HEK293 (cell line): ENCODE data around the gene MASP1.

ENCODE experiments used
- CTCF ChIA-PET: fragments of 350-600 bp; formaldehyde crosslinking; extraction: SDS; loops from one replicate; lab custom pipeline; 2021; ENCODE audit warnings: antibody characterized with exemption; lab: Yijun Ruan, JAX
- POLR2A ChIA-PET: fragments of 300-600 bp; formaldehyde crosslinking; extraction: SDS; loops from one replicate; lab custom pipeline; 2020; ENCODE audit warnings: antibody characterized with exemption, inconsistent platforms; lab: Yijun Ruan, JAX
- H3K27ac ChIP-seq: fragments of 200-500 bp; sonication (Bioruptor generic); 2 replicates; pipeline ENCODE4 v1.5.1; 2014; ENCODE audit warnings: low read depth, low read length, control low read depth, inconsistent platforms; ENCODE audit errors: extremely low read depth
- H3K36me3 ChIP-seq, 2 experiments: fragments of 200-500 bp in 1 of 2; sonication (Bioruptor generic) in 1 of 2; 1 replicate in 1 of 2; 2 replicates in 1 of 2; pipeline ENCODE4 v1.5.1; 2014 to 2017; ENCODE audit warnings: inconsistent platforms in 2 of 2, low read length in 2 of 2; ENCODE audit not compliant: control insufficient read depth in 2 of 2, insufficient read depth in 1 of 2
- H3K4me1 ChIP-seq: fragments of 200-500 bp; sonication (Bioruptor generic); 2 replicates; pipeline ENCODE4 v1.5.1; 2014; ENCODE audit warnings: mild to moderate bottlenecking, low read length, inconsistent platforms; ENCODE audit not compliant: control insufficient read depth, insufficient read depth
- H3K4me3 ChIP-seq: 2 replicates; pipeline ENCODE4 v1.5.1; 2011; ENCODE audit warnings: low read depth, mild to moderate bottlenecking, control low read depth, low read length, moderate library complexity
- H3K9me3 ChIP-seq: fragments of 200-500 bp; sonication (Bioruptor generic); 2 replicates; pipeline ENCODE4 v1.5.1; 2014; ENCODE audit warnings: low read depth, low read length, inconsistent platforms; ENCODE audit not compliant: control insufficient read depth, insufficient read depth
- BCL6B ChIP-seq: fragments of 450-650 bp; formaldehyde crosslinking; IDR thresholded peaks from 2 replicates; pipeline ENCODE4 v1.5.1; 2017; ENCODE audit warnings: missing biosample characterization, missing genetic modification characterization
- KLF10 ChIP-seq: fragments of 450-650 bp; IDR thresholded peaks from 2 replicates; pipeline ENCODE4 v1.5.1; 2018; ENCODE audit warnings: missing biosample characterization, mild to moderate bottlenecking, missing genetic modification characterization
- KLF7 ChIP-seq: fragments of 450-650 bp; formaldehyde crosslinking; IDR thresholded peaks from 2 replicates; pipeline ENCODE4 v1.5.1; 2016; ENCODE audit warnings: missing biosample characterization, missing genetic modification characterization, borderline replicate concordance
- SALL2 ChIP-seq: fragments of 450-650 bp; formaldehyde crosslinking; IDR thresholded peaks from 2 replicates; pipeline ENCODE4 v1.5.0; 2017; ENCODE audit warnings: missing biosample characterization, mild to moderate bottlenecking, missing genetic modification characterization, borderline replicate concordance
- SETDB1 ChIP-seq: IDR thresholded peaks from one replicate; pipeline ENCODE4 v1.6.1; 2017; ENCODE audit warnings: mild to moderate bottlenecking, low read length, moderate library complexity, mixed read lengths; ENCODE audit not compliant: insufficient read length
- YY1 ChIP-seq: fragments of 450-650 bp; formaldehyde crosslinking; IDR thresholded peaks from 2 replicates; pipeline ENCODE4 v1.5.1; 2018; ENCODE audit warnings: missing biosample characterization, missing genetic modification characterization
- ZBTB8A ChIP-seq: fragments of 450-650 bp; formaldehyde crosslinking; IDR thresholded peaks from 2 replicates; pipeline ENCODE4 v1.5.1; 2016; ENCODE audit warnings: missing biosample characterization, missing genetic modification characterization
- ZFP41 ChIP-seq: fragments of 450-650 bp; formaldehyde crosslinking; IDR thresholded peaks from 2 replicates; pipeline ENCODE4 v1.5.1; 2016; ENCODE audit warnings: missing biosample characterization, missing genetic modification characterization, borderline replicate concordance
- ZNF112 ChIP-seq: fragments of 450-650 bp; formaldehyde crosslinking; IDR thresholded peaks from 2 replicates; pipeline ENCODE4 v1.5.0; 2017; ENCODE audit warnings: missing biosample characterization, missing genetic modification characterization
- ZNF175 ChIP-seq: fragments of 450-650 bp; formaldehyde crosslinking; IDR thresholded peaks from 2 replicates; pipeline ENCODE4 v1.5.1; 2016; ENCODE audit warnings: missing biosample characterization, missing genetic modification characterization
- ZNF26 ChIP-seq: fragments of 450-650 bp; formaldehyde crosslinking; IDR thresholded peaks from 2 replicates; pipeline ENCODE4 v1.5.1; 2016; ENCODE audit warnings: missing biosample characterization, missing genetic modification characterization
- ZNF280C ChIP-seq: fragments of 450-650 bp; formaldehyde crosslinking; IDR thresholded peaks from 2 replicates; pipeline ENCODE4 v1.5.1; 2016; ENCODE audit warnings: missing biosample characterization, missing genetic modification characterization
- ZNF350 ChIP-seq: fragments of 450-650 bp; formaldehyde crosslinking; IDR thresholded peaks from 2 replicates; pipeline ENCODE4 v1.5.0; 2017; ENCODE audit warnings: missing biosample characterization, mild to moderate bottlenecking, missing genetic modification characterization
- ZNF416 ChIP-seq: fragments of 450-650 bp; formaldehyde crosslinking; IDR thresholded peaks from 2 replicates; pipeline ENCODE4 v1.5.1; 2016; ENCODE audit warnings: missing biosample characterization, missing genetic modification characterization
- ZNF518A ChIP-seq: fragments of 450-650 bp; formaldehyde crosslinking; conservative IDR thresholded peaks from 2 replicates; pipeline ENCODE4 v1.5.1; 2016; ENCODE audit warnings: low read depth, missing biosample characterization, missing genetic modification characterization
- ZNF768 ChIP-seq: fragments of 450-650 bp; formaldehyde crosslinking; IDR thresholded peaks from 2 replicates; pipeline ENCODE4 v1.5.1; 2018; ENCODE audit warnings: missing biosample characterization, mild to moderate bottlenecking, missing genetic modification characterization
- ZNF843 ChIP-seq: fragments of 450-650 bp; formaldehyde crosslinking; IDR thresholded peaks from 2 replicates; pipeline ENCODE4 v1.5.1; 2016; ENCODE audit warnings: missing biosample characterization, missing genetic modification characterization
- ZSCAN30 ChIP-seq: fragments of 450-650 bp; IDR thresholded peaks from 2 replicates; pipeline ENCODE4 v1.5.1; 2018; ENCODE audit warnings: missing biosample characterization, mild to moderate bottlenecking, missing genetic modification characterization, moderate library complexity

The MASP1 gene

GRCh38 chr3:187193181-187193580, 98.4 kb downstream of the MASP1 start:
- H3K4me1 ChIP-seq = no peaks in the 10 kb centered on the region
- H3K27ac ChIP-seq = no peak overlapping the region
- H3K36me3 ChIP-seq = no peaks in the 10 kb centered on the region
- ChIA-PET CTCF (no interaction called here), POLR2A (no interaction called here)
- no peak overlapping the region for H3K4me3 ChIP-seq
- TF ChIP-seq ZBTB8A (tag by site-specific recombination) = no peak
- TF ChIP-seq ZNF350 = no peak
- no peak for TF ChIP-seq SETDB1
- no peak for TF ChIP-seq ZNF280C (tag by site-specific recombination)
- no peak for TF ChIP-seq ZSCAN30 (tag by site-specific recombination)
- no peak for TF ChIP-seq KLF7
- TF ChIP-seq ZNF26 (tag by site-specific recombination) = no peak
- TF ChIP-seq ZNF112 (tag by site-specific recombination) = no peak
- TF ChIP-seq BCL6B (tag by site-specific recombination) = no peak
- no peak for TF ChIP-seq ZFP41
- TF ChIP-seq ZNF518A = no peak
- TF ChIP-seq ZNF416 (tag by site-specific recombination) = no peak
- no peak for TF ChIP-seq ZNF175 (tag by site-specific recombination)
- no peak for TF ChIP-seq KLF10 (tag by site-specific recombination)
- TF ChIP-seq ZNF843 = no peak
- no peak for TF ChIP-seq SALL2 (tag by site-specific recombination)
- TF ChIP-seq ZNF768 (tag by site-specific recombination) = no peak
- TF ChIP-seq YY1 (tag by site-specific recombination) = no peak
- H3K9me3 ChIP-seq = no peaks in the 10 kb centered on the region
